Tibial nerve (tissue), 4 donors: Measurements from ENCODE around the gene ANO4. TPM values are rescaled to one million over a fixed set of nuclear protein-coding genes. Genes with fewer than 3 reads are reported as not detected.
"Not testable (repeated sequence)": the region's sequence is repeated elsewhere in the genome, so short reads cannot be mapped to it uniquely, and the experiment has no call there.

Experiments
- DNase-seq, 2 donors: peaks; one replicate each; pipeline ENCODE4 v3.0.0-alpha.2; 2019; ENCODE audit warnings: low spot score in 2 of 2
- H3K27ac ChIP-seq, 4 donors: fragments of 200-600 bp; sonication (generic) in 3 of 4; one replicate each; pipeline ENCODE4 v1.5.1; 2017 to 2019; ENCODE audit warnings: mild to moderate bottlenecking in 1 of 4
- H3K27me3 ChIP-seq, 2 donors: fragments of 200-600 bp; sonication (generic) in 1 of 2; one replicate each; pipeline versions ENCODE4 v1.5.1 to v1.6.0; 2017 to 2019
- H3K36me3 ChIP-seq, 3 donors: fragments of 200-600 bp; sonication (generic); one replicate each; pipeline ENCODE4 v1.5.1; 2018 to 2019
- H3K4me1 ChIP-seq, 4 donors: fragments of 200-600 bp; sonication (generic) in 3 of 4; one replicate each; pipeline ENCODE4 v1.5.1; 2017 to 2019
- H3K4me3 ChIP-seq, 4 donors: fragments of 200-600 bp; sonication (generic) in 3 of 4; one replicate each; pipeline ENCODE4 v1.5.1; 2017 to 2019; ENCODE audit warnings: mild to moderate bottlenecking in 1 of 4, moderate library complexity in 1 of 4
- H3K9me3 ChIP-seq, 4 donors: fragments of 200-600 bp; sonication (generic) in 3 of 4; one replicate each; pipeline ENCODE4 v1.5.1; 2017 to 2019
- EP300 ChIP-seq, 2 donors: sonication (generic); formaldehyde crosslinking; IDR thresholded peaks; one replicate each; pipeline ENCODE4 v1.6.1; 2017; ENCODE audit warnings: antibody characterized with exemption in 2 of 2, mild to moderate bottlenecking in 1 of 2
- POLR2A ChIP-seq, 2 donors: fragments of 450-650 bp; IDR thresholded peaks; one replicate each; pipeline ENCODE4 v1.6.1; 2017; ENCODE audit warnings: antibody characterized with exemption in 2 of 2, mild to moderate bottlenecking in 2 of 2, moderate library complexity in 2 of 2
- WGBS, 2 donors: methylation state at CpG; one replicate each; pipeline ENCODE4 v1.1.5; 2018; 5-methylcytosine and 5-hydroxymethylcytosine counted together
- total RNA-seq, 4 donors: library from RNA; depleted of rRNA; stranded (reverse); fragments of >200 nt; gene quantifications; one replicate each; pipeline ENCODE4 v1.1.0, GENCODE V29; 2016
- TF ChIP-seq, protein P1 (sequence below), 5 experiments: fragments of 200-600 bp in 3 of 5; fragments of 450-650 bp in 2 of 5; sonication (generic) in 3 of 5; IDR thresholded peaks; one replicate each; pipeline ENCODE4 v1.5.1; 2016 to 2019; ENCODE audit warnings: antibody characterized with exemption in 5 of 5, mild to moderate bottlenecking in 3 of 5, moderate library complexity in 2 of 5

ANO4 gene
- total RNA-seq, 4 donors from 2014 or later, result 0.63 to 3.9 (median 1.3) TPM; not detected in 1

DNA sequence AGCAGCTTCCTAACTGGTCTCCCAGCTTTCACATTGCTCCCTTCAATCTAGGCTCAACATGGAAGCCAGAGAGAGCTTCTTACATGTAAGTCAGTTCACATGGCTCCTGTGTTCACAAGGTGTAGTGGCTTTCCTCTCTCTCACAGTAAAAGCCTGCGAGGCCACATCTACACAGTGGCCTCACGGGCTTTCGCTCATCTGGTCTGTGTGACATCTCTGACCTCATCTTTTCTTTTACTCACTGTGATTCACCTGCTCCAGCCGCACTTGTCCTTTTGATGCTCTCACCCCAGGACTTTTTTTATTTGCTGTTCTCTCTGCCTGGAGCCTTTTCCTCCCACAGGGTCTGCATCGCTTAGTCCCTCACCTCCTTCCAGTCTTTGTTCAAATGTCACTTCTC is 293.3 kb downstream of the ANO4 start:
- no peak for DNase-seq
- Histone ChIP-seq H3K4me3 (no peak overlapping the region), H3K27me3 (no peaks in the 10 kb centered on the region), H3K9me3 (no peaks in the 10 kb centered on the region), H3K27ac (no peak overlapping the region), H3K36me3 (no peaks in the 10 kb centered on the region), H3K4me1 (no peaks in the 10 kb centered on the region)
- TF ChIP-seq EP300 (IDR thresholded peaks at IDR 0.05), result no peak
- WGBS, 2 donors, result 67 to 75% methylated on average over 5 of the region's 5 CpGs

DNA sequence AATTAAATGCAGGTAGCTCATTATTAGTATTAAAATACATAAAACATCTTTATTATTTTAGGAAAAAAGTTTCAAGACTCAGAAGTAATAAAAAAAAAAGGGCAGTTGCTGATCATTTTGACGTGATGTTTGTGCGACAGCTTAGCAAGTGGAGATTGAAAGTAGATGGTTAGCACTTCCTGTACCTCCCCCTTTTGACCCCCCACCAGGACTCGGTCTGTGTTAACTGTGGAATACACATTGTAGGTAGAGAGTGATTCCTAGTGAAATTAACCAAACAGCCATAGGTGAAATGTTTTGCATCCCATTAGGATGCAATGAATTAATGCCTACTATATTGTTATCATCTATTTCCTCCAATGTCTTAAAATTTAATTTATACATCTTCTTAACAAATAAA is 294.7 kb downstream of the ANO4 start:
- TF ChIP-seq EP300 (IDR thresholded peaks at IDR 0.05), result no peak
- TF ChIP-seq, protein P1, sequence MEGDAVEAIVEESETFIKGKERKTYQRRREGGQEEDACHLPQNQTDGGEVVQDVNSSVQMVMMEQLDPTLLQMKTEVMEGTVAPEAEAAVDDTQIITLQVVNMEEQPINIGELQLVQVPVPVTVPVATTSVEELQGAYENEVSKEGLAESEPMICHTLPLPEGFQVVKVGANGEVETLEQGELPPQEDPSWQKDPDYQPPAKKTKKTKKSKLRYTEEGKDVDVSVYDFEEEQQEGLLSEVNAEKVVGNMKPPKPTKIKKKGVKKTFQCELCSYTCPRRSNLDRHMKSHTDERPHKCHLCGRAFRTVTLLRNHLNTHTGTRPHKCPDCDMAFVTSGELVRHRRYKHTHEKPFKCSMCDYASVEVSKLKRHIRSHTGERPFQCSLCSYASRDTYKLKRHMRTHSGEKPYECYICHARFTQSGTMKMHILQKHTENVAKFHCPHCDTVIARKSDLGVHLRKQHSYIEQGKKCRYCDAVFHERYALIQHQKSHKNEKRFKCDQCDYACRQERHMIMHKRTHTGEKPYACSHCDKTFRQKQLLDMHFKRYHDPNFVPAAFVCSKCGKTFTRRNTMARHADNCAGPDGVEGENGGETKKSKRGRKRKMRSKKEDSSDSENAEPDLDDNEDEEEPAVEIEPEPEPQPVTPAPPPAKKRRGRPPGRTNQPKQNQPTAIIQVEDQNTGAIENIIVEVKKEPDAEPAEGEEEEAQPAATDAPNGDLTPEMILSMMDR (IDR thresholded peaks at IDR 0.05), result no peak
- TF ChIP-seq POLR2A (IDR thresholded peaks at IDR 0.05), result no peak

DNA sequence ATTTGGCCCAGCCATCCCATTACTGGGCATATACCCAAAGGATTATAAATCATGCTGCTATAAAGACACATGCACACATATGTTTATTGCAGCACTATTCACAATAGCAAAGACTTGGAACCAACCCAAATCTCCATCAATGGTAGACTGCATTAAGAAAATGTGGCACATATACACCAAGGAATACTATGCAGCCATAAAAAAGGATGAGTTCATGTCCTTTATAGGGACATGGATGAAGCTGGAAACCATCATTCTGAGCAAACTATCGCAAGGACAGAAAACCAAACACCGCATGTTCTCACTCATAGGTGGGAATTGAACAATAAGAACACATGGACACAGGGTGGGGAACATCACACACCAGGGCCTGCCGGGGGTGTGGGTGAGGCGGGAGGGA is 295.6 kb downstream of the ANO4 start:
- H3K4me1 ChIP-seq, H3K36me3 ChIP-seq, H3K4me3 ChIP-seq, DNase-seq, H3K9me3 ChIP-seq, H3K27ac ChIP-seq, H3K27me3 ChIP-seq: not testable (repeated sequence)
- WGBS, 2 donors, result 92 to 98% methylated on average over 4 of the region's 4 CpGs

More for the DNA sequence above, 294.7 kb downstream of the ANO4 start:
- H3K4me1 ChIP-seq, result no peaks in the 10 kb centered on the region
- no peaks in the 10 kb centered on the region for H3K36me3 ChIP-seq
- no peaks in the 10 kb centered on the region for H3K27me3 ChIP-seq
- WGBS, 2 donors, result 82 to 83% methylated on average over 3 of the region's 3 CpGs
- DNase-seq, result no peak
- H3K4me3 ChIP-seq, result no peak overlapping the region
- no peaks in the 10 kb centered on the region for H3K9me3 ChIP-seq
- H3K27ac ChIP-seq, result no peak overlapping the region

DNA sequence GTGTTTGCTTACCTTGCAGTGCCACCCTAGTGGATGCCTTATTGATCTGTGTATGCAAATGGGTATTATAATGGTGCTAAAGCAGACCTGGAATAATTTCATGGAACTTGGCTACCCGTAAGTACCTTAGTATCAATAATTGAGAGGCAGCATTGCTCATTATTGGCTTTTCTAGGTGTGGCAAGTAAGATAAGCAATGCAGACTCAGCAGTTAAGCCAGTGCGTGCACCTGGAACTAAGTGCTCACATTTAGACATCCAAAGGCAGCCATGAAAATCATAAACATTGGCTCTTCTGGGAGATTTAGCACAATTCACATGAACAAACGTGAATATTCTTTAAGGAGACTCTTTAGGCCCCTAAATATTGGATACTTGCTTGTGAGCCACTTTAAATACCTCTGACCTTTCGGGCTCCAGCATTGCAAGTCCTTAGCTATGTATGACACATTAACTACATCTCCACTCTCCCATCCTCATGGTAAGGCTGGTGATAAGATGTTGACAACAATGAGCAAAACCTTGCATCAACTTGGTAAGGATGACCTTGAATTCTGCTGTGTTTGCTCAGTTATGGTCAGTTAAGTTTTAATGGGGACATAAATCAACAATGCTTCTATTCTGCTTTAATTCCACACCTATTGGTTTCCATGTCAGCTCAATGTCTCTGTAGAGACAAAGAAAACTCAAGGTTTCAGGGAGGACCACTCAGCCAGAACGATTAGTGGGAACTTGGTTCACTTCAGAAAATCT is 303.4 kb downstream of the ANO4 start:
- WGBS, 2 donors, result 85 to 86% methylated on average over 5 of the region's 5 CpGs
- H3K36me3 ChIP-seq, result no peaks in the 10 kb centered on the region
- H3K27me3 ChIP-seq, result no peaks in the 10 kb centered on the region
- H3K27ac ChIP-seq, result no peak overlapping the region
- H3K4me3 ChIP-seq, result no peak overlapping the region
- no peaks in the 10 kb centered on the region for H3K4me1 ChIP-seq
- no peak for DNase-seq
- H3K9me3 ChIP-seq, result no peaks in the 10 kb centered on the region
- TF ChIP-seq, protein P1 (IDR thresholded peaks at IDR 0.05), result no peak
- TF ChIP-seq POLR2A (IDR thresholded peaks at IDR 0.05) (no peak), EP300 (IDR thresholded peaks at IDR 0.05) (no peak)

DNA sequence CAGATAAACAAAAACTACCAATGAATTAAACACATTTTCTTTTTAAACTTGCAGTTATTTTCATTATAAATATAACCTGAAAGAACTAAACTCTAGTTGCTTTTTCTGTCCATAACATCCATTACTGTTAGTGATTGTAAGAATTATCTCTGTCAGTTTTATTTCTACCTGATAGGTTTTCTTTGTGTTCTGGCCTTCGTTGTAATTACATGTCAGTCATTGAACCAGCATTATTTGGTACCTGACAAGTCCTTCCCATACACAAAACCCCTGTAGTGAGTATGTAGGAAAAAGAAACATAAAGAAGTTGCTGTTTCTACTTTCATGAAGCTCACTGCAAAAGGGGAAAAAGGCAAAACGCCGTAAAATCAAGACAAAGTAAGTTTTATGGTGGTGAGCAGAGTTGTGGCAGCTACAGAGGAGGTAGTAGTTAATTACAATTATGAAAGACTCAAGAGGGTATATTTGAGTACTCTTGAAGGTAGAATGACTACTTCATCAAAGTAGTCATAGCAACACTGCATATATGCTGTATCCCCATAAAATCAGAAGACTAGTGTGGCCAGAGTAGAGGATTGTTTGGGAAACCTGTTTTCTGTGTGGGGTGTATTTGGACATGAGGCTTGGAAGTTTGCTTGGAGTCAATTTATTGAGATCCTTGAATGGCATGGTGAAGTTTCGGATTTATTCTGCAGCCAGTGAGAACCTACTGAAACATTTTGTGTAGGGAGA is 312.6 kb downstream of the ANO4 start:
- Histone ChIP-seq H3K36me3 (no peaks in the 10 kb centered on the region), H3K27me3 (no peaks in the 10 kb centered on the region), H3K4me1 (no peaks in the 10 kb centered on the region), H3K4me3 (no peak overlapping the region), H3K27ac (no peak overlapping the region), H3K9me3 (no peaks in the 10 kb centered on the region)
- TF ChIP-seq EP300 (IDR thresholded peaks at IDR 0.05) (no peak), POLR2A (IDR thresholded peaks at IDR 0.05) (no peak)
- TF ChIP-seq, protein P1 (IDR thresholded peaks at IDR 0.05), result no peak
- 80 to 81% methylated on average over 4 of the region's 4 CpGs for WGBS, 2 donors
- DNase-seq, result no peak

DNA sequence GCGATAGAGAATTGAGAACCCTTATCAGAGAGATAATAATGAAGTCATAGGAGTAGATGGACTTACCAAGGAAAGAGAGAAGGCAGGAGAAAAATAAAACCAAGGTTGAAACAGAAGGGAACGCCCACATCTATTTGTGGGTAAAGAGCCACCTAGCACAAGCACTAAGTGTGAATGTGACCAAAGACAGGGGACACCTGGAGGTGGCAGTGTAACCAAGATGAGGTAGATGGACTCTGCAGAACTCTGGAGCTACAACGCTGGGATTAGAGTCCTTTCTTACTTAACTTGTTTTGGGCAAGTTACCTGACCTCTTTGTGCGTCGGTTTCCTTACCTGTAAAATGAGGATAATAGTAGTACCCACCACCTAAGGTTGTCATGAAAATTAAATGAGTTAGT is 313.6 kb downstream of the ANO4 start:
- H3K27me3 ChIP-seq, result no peaks in the 10 kb centered on the region
- 92 to 93% methylated on average over 5 of the region's 5 CpGs for WGBS, 2 donors
- no peaks in the 10 kb centered on the region for H3K9me3 ChIP-seq
- H3K36me3 ChIP-seq, result no peaks in the 10 kb centered on the region
- no peak overlapping the region for H3K4me3 ChIP-seq
- no peak for DNase-seq
- no peak for TF ChIP-seq EP300 (IDR thresholded peaks at IDR 0.05)
- no peak for TF ChIP-seq POLR2A (IDR thresholded peaks at IDR 0.05)
- TF ChIP-seq, protein P1 (IDR thresholded peaks at IDR 0.05), result no peak
- no peak overlapping the region for H3K27ac ChIP-seq
- H3K4me1 ChIP-seq, result no peaks in the 10 kb centered on the region
